Right cardiac atrium (tissue), 5 donors: ENCODE results near the gene MTA2. TPM values are rescaled to one million over a fixed set of nuclear protein-coding genes. Genes with fewer than 3 reads are reported as not detected.
A peak's percentile ranks its signal among the peaks of the same experiment; 100 is the strongest.

Experiments
- ATAC-seq, 2 donors: fragments of 200-7000 bp; cut with Tn5 transposase; one replicate each; pipeline versions ENCODE4 v1.8.0 to v1.9.1; 2020; ENCODE audit warnings: moderate library complexity in 2 of 2, mild to moderate bottlenecking in 1 of 2
- DNase-seq, 3 donors: peaks; one replicate each; pipeline ENCODE4 v3.0.0-alpha.2; 2020
- H3K27ac ChIP-seq: one replicate; pipeline ENCODE4 v1.5.1; 2013; ENCODE audit warnings: mild to moderate bottlenecking, low read length, control low read depth, moderate library complexity
- H3K27me3 ChIP-seq: one replicate; pipeline ENCODE4 v1.6.1; 2013; ENCODE audit not compliant: control insufficient read depth, insufficient read depth
- H3K4me1 ChIP-seq: one replicate; pipeline ENCODE4 v1.6.1; 2013; ENCODE audit warnings: low read length; ENCODE audit not compliant: control insufficient read depth, insufficient read depth
- H3K4me3 ChIP-seq: one replicate; pipeline ENCODE4 v1.5.1; 2013; ENCODE audit warnings: low read length, control low read depth
- H3K9me3 ChIP-seq: one replicate; pipeline ENCODE4 v1.6.1; 2013; ENCODE audit warnings: low read length; ENCODE audit not compliant: control insufficient read depth
- WGBS: extraction: QIAGEN DNeasy Blood & Tissue Kit; methylation state at CpG from one replicate; pipeline ENCODE4 v1.1.7; 2013; 5-methylcytosine and 5-hydroxymethylcytosine counted together
- intact Hi-C, 4 donors: fragments of 100-400 bp; cut with DNase I; formaldehyde crosslinking; loops; one replicate each; pipeline versions ENCODE4 v1.11.0 to v1.14.0; 2022 to 2023
- polyA plus RNA-seq: library from polyadenylated mRNA; stranded (reverse); fragments of 200-250 nt; gene quantifications from one replicate; pipeline ENCODE4 v1.2.3, GENCODE V29; 2013
- total RNA-seq, 4 donors: library from RNA; stranded (reverse); fragmentation: NEBNext Ultra II Directional; extraction: Animal tissue kit (Norgen Biotek cat#: 25700); gene quantifications; one replicate each; pipeline ENCODE4 v1.2.1, GENCODE V29; 2021
- donor health status: healthy with polysubstance abuse.
- donor health status: DM: no; HTN: yes; CAD: no.
- donor health status: DM: no; HTN: no; CAD: no.
- donor health status: DM: no; HTN: yes; CAD: no; lungs with severe emphysema.
- donor health status: DM: yes; HTN: yes; CAD: no.

MTA2 gene
- total and polyA plus RNA-seq, 5 donors: 24.1 to 47.6 (median 38.0) TPM

DNA sequence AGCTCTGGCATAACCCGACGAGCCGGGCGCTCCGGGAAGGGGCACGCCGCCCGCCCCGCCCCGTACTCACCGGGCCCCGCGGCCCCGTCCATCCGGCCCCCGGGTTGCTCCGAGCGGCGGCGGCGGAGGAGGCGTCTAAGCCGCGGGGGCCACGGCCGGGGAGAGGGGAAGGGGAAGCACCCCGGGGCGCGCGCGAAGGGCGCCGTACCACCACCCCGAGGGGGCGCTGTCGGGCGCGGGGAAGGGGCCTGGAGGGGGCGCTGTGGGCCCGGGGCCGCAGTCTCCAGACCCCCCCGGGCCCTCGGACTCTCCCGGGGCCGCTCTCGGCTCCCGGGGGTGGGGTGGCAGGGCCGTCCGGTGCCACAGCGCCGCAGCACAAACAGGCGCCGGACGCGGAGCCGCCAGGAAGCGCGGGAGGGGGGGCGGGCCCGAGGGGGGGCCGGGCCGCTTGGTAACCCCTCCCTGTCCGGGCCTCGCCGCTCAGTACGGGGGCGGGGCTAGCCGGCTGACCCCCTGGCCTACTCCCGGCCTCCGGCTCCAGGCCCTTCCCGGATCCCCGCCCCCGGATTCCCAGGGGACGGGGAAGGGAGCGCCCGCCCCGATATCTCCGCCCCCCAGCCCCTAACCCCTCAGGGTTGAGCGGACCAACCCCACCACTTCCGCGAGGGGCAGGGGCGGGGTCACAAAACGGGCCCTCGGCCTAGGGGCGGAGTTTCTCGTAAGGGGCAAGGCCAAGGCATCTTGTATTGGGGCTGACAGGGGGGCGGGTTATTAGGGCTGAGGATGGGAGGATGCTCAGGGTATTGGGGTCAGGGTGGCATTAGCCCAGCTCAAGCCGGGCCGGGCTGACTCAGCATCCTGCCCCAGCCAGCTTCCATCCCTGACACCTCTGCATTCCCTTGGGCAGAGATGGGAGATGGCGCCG is 11.0 kb upstream of the MTA2 start, which contains the start of the genes EML3 and ROM1:
Gene EML3 (minus strand): TSS at position 410 of the 925 bp plus-strand sequence. CDS start 318 bp downstream, at position 92.
Gene ROM1 (plus strand): TSS at position 892 of the 925 bp plus-strand sequence. CDS start 25 bp downstream, at position 917.
- H3K4me3 ChIP-seq: peak within 1 kb of the TSS; percentile 87
- H3K9me3 ChIP-seq: no peaks in the 10 kb centered on the region
- intact Hi-C loops: loop anchor here in 1 of 4 donors (5.0 kb wide), 1 partner anchor 80 kb away; no protein-coding TSS in a partner anchor
- DNase-seq (peak; percentile 96 to 98 (median 97)), ATAC-seq (peak; percentile 90 to 91)
- no peaks in the 10 kb centered on the region for H3K4me1 ChIP-seq
- no peaks in the 10 kb centered on the region for H3K27me3 ChIP-seq
- peak within 1 kb of the TSS; percentile 90 for H3K27ac ChIP-seq
- WGBS: 2% methylated on average over 91 of the region's 91 CpGs

GRCh38 chr11:62611705-62612365 is 10.2 kb upstream of the MTA2 start:
- H3K27ac ChIP-seq: peak overlapping the region; percentile 90
- DNase-seq: peak; percentile 82 to 89 (median 88)
- no peaks in the 10 kb centered on the region for H3K4me1 ChIP-seq
- peak overlapping the region; percentile 87 for H3K4me3 ChIP-seq
- WGBS: 1% methylated on average over 34 of the region's 34 CpGs
- ATAC-seq: peak; percentile 28 to 33
- H3K27me3 ChIP-seq: no peaks in the 10 kb centered on the region
- intact Hi-C loops: loop anchor here in 1 of 4 donors (5.0 kb wide), 1 partner anchor 80 kb away; no protein-coding TSS in a partner anchor
- H3K9me3 ChIP-seq: no peaks in the 10 kb centered on the region

DNA sequence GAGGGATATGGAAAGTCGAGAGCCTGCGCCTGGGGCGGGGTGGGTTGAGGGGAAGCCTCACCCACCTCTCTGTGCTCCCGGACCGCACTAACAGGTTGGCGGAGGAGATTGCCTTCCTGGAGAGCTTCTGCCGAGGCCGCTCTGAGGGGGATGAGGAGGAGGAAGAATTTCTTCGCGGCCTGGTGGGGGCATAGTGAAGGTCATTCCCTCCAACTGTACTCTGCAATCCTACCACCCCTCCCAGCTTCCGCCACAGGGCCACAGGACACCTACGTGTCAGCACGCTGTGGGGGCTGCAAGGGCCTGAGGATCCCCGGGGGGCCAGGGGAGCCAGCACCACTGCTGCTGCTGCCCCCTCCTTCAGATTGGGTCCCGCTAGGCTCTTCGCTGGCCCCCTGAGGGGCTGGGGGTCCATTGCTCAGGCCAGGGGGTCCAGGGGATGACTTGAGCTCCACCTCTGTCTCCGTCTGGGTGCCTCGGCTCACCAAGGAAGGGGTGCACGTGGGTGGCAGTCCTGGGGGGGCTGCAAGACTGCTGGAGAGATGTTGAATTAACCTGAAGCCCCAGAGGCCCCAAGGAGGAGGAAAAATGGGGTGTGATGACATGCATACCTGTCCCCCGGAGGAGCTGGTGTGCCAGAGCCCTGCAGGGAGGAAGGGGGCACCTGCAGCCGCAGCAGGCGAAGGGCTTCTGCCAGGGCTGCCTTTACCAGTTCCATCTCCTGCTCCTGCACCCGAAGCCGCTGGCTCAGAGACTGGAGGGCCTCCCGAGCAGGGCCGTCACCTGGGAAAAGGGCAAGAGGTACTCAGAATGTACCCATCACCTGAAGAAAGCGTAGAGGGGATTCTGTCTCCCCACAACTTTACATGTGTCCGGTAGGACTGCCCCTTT is 9.4 kb upstream of the MTA2 start:
- WGBS: 67% methylated on average over 28 of the region's 28 CpGs
- peak overlapping the region; percentile 87 for H3K4me3 ChIP-seq
- peak overlapping the region; percentile 13 for H3K27ac ChIP-seq
- H3K27me3 ChIP-seq: no peaks in the 10 kb centered on the region
- intact Hi-C loops: loop anchor here in 1 of 4 donors (5.0 kb wide), 1 partner anchor 81 kb away; no protein-coding TSS in a partner anchor
- ATAC-seq: no peak
- H3K4me1 ChIP-seq: no peaks in the 10 kb centered on the region
- DNase-seq: peak in 1 of 3 donors; percentile 66
- no peaks in the 10 kb centered on the region for H3K9me3 ChIP-seq

DNA sequence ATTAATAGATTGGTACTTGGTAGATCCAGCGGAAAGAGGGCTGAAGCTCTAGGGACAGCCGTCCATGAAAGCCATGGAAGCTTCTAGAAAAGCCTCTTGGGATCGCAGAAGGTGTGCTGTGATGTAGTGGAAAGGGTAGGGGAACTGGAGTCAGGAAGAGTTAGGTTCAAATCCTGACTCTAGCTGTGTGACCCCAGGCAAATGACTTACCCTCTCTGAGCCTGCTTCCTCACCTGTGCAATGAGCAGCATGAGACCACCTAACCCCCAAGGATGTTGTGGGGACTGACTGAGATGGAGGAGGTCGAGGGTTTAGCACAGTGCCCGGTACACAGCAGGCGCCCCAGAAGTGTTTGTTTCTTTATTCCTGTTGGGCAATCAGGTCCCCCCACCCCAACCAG is 8.7 kb upstream of the MTA2 start:
- intact Hi-C loops: loop anchor here in 1 of 4 donors (5.0 kb wide), 1 partner anchor 82 kb away; no protein-coding TSS in a partner anchor
- H3K4me3 ChIP-seq: no peak overlapping the region
- no peaks in the 10 kb centered on the region for H3K4me1 ChIP-seq
- H3K27me3 ChIP-seq: no peaks in the 10 kb centered on the region
- WGBS: 81% methylated on average over 6 of the region's 6 CpGs
- no peak for DNase-seq
- H3K27ac ChIP-seq: no peak overlapping the region
- ATAC-seq: no peak
- no peaks in the 10 kb centered on the region for H3K9me3 ChIP-seq

GRCh38 chr11:62608776-62609175 is 7.1 kb upstream of the MTA2 start:
- H3K4me1 ChIP-seq: no peaks in the 10 kb centered on the region
- ATAC-seq (no peak), DNase-seq (peak in 1 of 3 donors; percentile 9)
- intact Hi-C loops: no loop called here
- H3K4me3 ChIP-seq: no peak overlapping the region
- H3K27ac ChIP-seq: no peak overlapping the region
- 92% methylated on average over 12 of the region's 12 CpGs for WGBS
- H3K27me3 ChIP-seq: no peaks in the 10 kb centered on the region
- H3K9me3 ChIP-seq: no peaks in the 10 kb centered on the region

DNA sequence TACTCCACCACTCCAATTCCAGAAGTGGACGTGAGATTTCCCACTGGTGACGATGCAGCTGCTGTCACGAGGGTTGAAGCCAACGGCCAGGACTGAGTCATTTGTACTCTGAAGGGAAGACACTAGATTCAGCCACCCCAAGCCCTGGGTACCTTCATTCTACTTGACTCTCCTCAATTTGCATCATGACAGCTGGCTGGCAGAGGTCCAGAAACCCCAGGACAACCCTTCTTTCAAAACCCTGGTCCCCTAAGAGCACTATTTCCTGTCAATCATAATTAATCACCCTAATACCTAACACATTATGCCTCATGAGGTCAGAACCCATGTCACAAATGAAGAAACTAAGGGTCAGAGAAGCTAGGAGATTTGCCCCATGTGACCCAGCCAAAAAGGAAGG is 6.0 kb upstream of the MTA2 start:
- H3K27me3 ChIP-seq: no peaks in the 10 kb centered on the region
- no peaks in the 10 kb centered on the region for H3K9me3 ChIP-seq
- intact Hi-C loops: no loop called here
- no peak overlapping the region for H3K27ac ChIP-seq
- ATAC-seq (no peak), DNase-seq (peak in 1 of 3 donors; percentile 44)
- H3K4me1 ChIP-seq: no peaks in the 10 kb centered on the region
- H3K4me3 ChIP-seq: no peak overlapping the region
- WGBS: 69% methylated on average over 4 of the region's 4 CpGs

DNA sequence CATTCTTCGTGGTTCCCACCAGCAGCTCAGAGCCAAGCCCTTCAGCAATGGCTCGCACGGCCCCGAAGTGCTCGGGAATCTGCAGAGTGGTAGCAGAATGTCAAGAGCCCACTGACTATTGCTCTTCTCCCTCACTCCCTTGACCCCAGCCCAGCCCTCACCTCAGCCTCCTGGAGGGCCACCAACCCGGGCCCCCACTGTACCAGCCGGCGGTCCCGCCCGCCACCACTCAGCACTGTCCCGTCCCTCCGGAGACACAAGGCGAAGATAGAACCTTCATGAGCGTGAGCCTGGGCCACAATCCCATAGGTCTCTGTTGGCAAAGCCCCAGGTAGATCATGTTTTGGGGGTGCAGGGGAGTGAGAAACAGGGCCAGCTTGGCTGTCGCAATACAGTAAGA is 4.2 kb upstream of the MTA2 start:
- Histone ChIP-seq H3K4me1 (no peaks in the 10 kb centered on the region), H3K4me3 (no peak overlapping the region), H3K9me3 (no peaks in the 10 kb centered on the region), H3K27me3 (no peaks in the 10 kb centered on the region), H3K27ac (no peak overlapping the region)
- intact Hi-C loops: no loop called here
- ATAC-seq: no peak
- WGBS: 92% methylated on average over 15 of the region's 15 CpGs
- peak in 2 of 3 donors; percentile 51 to 54 for DNase-seq

GRCh38 chr11:62605467-62605866 is 3.8 kb upstream of the MTA2 start:
- no peaks in the 10 kb centered on the region for H3K9me3 ChIP-seq
- no peak overlapping the region for H3K27ac ChIP-seq
- peak in 1 of 3 donors; percentile 37 for DNase-seq
- H3K4me3 ChIP-seq: no peak overlapping the region
- no peak for ATAC-seq
- 89% methylated on average over 6 of the region's 6 CpGs for WGBS
- intact Hi-C loops: no loop called here
- no peaks in the 10 kb centered on the region for H3K27me3 ChIP-seq
- H3K4me1 ChIP-seq: no peaks in the 10 kb centered on the region

DNA sequence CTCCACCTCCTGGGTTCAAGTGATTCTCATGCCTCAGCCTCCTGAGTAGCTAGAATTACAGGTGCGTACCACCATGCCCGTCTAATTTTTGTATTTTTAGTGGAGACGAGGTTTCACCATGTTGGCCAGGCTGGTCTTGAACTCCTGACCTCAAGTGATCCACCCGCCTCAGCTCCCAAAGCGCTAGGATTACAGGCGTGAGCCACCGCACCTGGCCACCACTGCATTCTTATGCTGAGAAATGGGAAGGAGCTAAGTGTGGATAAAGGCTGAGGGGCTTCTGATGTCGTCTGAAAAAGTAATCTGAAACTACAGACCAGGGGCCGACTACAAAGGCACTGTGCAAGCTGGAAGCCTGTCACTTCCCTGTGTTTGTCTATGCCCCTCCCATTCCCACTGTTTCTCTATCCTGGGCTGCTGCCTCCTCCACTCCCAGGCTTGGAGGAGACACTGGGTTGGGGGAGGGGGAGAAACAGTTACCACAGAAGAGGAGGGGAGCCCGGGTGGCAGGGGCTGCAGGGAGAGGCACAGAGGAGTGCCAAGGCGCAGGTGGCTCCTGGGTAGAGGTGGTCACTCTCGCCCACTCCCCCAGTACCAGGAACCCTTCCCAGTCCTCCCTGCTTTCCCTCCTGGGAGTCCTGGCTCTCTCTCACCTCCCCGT is 2.9 kb upstream of the MTA2 start:
- ATAC-seq (no peak), DNase-seq (peak in 2 of 3 donors; percentile 40 to 67)
- Histone ChIP-seq H3K27me3 (no peaks in the 10 kb centered on the region), H3K27ac (no peak overlapping the region), H3K4me3 (no peak overlapping the region), H3K4me1 (peaks cover 1% of the 10 kb centered on the region), H3K9me3 (no peaks in the 10 kb centered on the region)
- intact Hi-C loops: no loop called here
- WGBS: 83% methylated on average over 13 of the region's 13 CpGs
